NCI-H510A (cell line): ENCODE measurements around the gene TOMM40.
A peak's percentile ranks its signal among the peaks of the same experiment; 100 is the strongest.

Source experiments
- DNase-seq: peaks from one replicate; lab custom pipeline; 2025; lab: John Stamatoyannopoulos, UW

TOMM40 gene

DNA sequence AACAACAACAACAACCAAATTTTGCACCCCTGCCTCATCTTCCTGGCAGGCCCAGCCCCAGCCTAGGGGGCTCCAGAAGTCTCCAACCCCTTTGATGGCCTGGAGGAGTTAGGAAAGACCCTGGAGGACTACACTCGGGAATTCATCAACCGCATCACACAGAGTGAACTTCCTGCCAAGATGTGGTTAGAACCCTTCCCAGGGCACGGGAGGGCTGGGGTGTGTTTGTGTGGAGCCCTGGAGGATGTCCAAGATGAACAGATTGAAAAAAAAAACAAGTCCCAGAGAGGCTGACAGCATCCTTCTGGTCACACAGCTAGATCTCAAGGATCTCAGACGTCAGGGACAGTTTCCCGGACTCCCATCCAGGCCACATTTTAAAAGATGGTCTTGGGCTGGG, 36.7 kb downstream of the TOMM40 start:
- no peak for DNase-seq

DNA sequence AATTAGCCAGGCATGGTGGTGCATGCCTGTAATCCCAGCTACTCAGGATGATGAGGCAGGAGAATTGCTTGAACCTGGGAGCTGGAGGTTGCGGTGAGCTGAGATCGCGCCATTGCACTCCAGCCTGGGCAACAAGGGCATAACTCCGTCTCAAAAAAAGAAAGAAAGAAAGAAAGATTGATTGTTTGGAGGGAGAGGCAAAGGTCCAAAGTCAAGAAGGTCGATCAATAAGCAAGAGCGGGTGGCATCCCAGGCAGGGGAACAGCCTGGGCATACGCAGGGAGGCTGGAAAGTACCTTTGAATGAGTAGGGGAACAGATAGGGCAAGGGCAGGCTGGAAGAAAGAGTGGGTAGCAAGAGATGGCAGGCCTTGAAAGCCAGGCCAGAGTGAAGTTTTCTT, 39.0 kb downstream of the TOMM40 start:
- no peak for DNase-seq

DNA sequence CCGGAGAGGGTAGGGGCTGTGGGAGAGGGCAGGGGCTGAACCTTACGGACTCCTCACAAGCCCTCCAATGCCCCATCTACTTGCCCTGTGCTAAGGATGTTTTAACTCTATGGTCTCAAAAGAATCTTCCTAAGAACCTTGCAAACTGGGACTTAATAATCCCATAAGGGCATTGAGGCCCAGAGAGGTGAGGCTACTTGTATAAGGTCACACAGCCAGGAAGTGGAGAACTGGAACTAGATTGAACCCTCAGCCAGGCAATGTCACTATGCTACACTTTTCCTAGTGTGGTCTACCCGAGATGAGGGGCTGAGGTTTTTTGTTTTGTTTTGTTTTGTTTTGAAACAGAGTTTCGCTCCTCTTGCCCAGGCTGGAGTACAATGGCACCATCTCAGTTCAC, 40.5 kb downstream of the TOMM40 start:
- DNase-seq = no peak

DNA sequence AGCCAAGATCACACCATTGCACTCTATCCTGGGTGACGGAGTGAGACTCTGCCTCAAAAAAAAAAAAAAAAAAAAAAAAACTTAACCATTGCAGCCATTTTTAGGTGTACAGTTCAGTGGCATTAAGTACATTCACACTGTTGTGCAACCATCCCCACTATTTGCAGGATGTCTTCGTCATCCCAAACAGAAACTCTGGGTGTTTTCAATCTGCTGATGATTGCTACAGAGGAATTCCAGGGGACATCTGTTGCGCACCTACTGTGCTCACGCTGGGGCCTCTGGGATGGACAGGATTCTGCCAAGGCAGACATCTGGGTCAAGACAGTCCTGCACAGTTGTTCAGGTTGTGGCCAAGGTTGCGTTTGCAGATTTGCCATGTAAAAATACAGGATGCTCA, 48.6 kb downstream of the TOMM40 start:
- no peak for DNase-seq

DNA sequence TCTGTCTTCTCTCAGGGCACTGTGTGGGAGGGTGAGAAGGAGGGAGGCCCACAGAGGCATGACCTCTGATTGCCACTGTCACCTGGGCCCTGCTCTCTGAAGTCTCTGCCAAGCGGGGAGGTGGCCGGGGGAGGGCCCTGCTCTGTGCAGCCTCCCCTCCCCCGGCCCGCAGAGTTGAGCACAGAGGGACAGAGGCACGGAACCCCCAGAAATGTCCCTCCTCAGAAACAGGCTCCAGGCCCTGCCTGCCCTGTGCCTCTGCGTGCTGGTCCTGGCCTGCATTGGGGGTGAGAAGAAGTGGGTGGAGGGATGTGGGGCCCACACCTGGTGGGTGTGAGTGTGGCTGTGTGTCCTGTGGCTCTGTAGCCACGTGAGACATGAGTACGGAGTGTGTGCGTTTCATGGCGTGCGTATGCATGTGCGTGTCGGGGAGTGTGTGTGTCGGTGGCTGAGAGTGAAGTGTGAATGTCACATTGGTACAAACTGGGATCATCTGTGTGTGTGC, 51.1 kb downstream of the TOMM40 start, which contains the start of gene APOC4:
Gene APOC4 (plus strand): TSS at position 171 of the 505 bp plus-strand sequence. CDS start 41 bp downstream, at position 212.
- no peak for DNase-seq

GRCh38 chr19:44943801-44944249, 52.8 kb downstream of the TOMM40 start:
- DNase-seq = no peak

- DNase-seq = no peak
Measured at GRCh38 chr19:44947041-44947581, 56.1 kb downstream of the TOMM40 start.

DNA sequence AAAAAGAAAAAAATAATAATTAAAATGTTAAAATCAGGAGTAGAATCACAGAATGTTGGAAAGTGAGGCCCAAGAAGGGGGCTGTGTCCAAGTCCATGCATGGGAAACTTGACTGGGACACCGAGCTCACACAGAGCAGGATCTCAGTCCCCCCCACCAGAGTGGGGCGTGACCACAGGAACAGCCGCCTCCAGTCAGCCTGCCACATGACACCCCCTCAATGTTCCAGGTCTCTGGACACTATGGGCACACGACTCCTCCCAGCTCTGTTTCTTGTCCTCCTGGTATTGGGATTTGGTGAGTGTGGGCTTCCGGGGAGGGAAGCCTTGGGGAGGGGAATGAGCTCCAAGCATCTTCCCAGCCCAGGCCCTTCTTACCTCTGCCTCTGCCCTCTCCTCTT, 57.2 kb downstream of the TOMM40 start:
- DNase-seq = no peak

DNA sequence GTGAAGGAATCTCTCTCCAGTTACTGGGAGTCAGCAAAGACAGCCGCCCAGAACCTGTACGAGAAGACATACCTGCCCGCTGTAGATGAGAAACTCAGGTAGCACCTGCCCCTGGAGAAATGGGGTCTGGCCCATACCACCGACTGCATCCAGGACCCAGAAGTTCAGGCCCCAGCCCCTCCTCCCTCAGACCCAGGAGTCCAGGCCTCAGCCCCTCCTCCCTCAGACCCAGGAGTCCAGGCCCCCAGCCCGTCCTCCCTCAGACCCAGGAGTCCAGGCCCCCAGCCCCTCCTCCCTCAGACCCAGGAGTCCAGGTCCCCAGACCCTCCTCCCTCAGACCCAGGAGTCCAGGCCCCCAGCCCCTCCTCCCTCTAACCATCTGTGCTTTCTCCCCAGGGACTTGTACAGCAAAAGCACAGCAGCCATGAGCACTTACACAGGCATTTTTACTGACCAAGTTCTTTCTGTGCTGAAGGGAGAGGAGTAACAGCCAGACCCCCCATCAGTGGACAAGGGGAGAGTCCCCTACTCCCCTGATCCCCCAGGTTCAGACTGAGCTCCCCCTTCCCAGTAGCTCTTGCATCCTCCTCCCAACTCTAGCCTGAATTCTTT, 57.8 kb downstream of the TOMM40 start:
- no peak for DNase-seq

- DNase-seq = no peak
Measured at GRCh38 chr19:44949550-44949949, 58.5 kb downstream of the TOMM40 start.

GRCh38 chr19:44951179-44952159, 60.4 kb downstream of the TOMM40 start:
- peak; percentile 34 for DNase-seq
